ENCODE measurements around the gene PLXNA4.

The PLXNA4 gene

GRCh38 chr7:132321387-132321786 is 254.9 kb downstream of the PLXNA4 start:
- H3K27ac ChIP-seq (ENCODE audit: insufficient read depth, low read depth, low read length, poor library complexity, severe bottlenecking): no peak overlapping the region
- H3K36me3 ChIP-seq (ENCODE audit: control insufficient read depth, insufficient read depth, low read length): no peaks in the 10 kb centered on the region
- H3K4me1 ChIP-seq (ENCODE audit: control insufficient read depth, insufficient read depth, low read length): peaks cover 6% of the 10 kb centered on the region
- H3K27me3 ChIP-seq (ENCODE audit: control insufficient read depth, insufficient read depth, low read length, poor library complexity, severe bottlenecking): peaks cover 22% of the 10 kb centered on the region
- no peaks in the 10 kb centered on the region for H3K9me3 ChIP-seq (ENCODE audit: control insufficient read depth, low read length)
- WGBS, 2 experiments: 78 to 81% methylated on average over 6 of the region's 6 CpGs
- H3K4me3 ChIP-seq (ENCODE audit: insufficient read depth, low read depth, low read length): no peak overlapping the region

GRCh38 chr7:132319481-132319880 is 256.8 kb downstream of the PLXNA4 start:
- Histone ChIP-seq H3K9me3 (ENCODE audit: control insufficient read depth, low read length) (no peaks in the 10 kb centered on the region), H3K27ac (ENCODE audit: insufficient read depth, low read depth, low read length, poor library complexity, severe bottlenecking) (no peak overlapping the region), H3K4me3 (ENCODE audit: insufficient read depth, low read depth, low read length) (no peak overlapping the region), H3K36me3 (ENCODE audit: control insufficient read depth, insufficient read depth, low read length) (no peaks in the 10 kb centered on the region), H3K4me1 (ENCODE audit: control insufficient read depth, insufficient read depth, low read length) (peaks cover 6% of the 10 kb centered on the region), H3K27me3 (ENCODE audit: control insufficient read depth, insufficient read depth, low read length, poor library complexity, severe bottlenecking) (peaks cover 16% of the 10 kb centered on the region)
- 85 to 87% methylated on average over 6 of the region's 6 CpGs for whole genome bisulfite sequencing, 2 experiments

GRCh38 chr7:132318352-132319318 is 257.6 kb downstream of the PLXNA4 start:
- H3K27me3 ChIP-seq (ENCODE audit: control insufficient read depth, insufficient read depth, low read length, poor library complexity, severe bottlenecking): peaks cover 16% of the 10 kb centered on the region
- peaks cover 6% of the 10 kb centered on the region for H3K4me1 ChIP-seq (ENCODE audit: control insufficient read depth, insufficient read depth, low read length)
- H3K4me3 ChIP-seq (ENCODE audit: insufficient read depth, low read depth, low read length): no peak overlapping the region
- H3K9me3 ChIP-seq (ENCODE audit: control insufficient read depth, low read length): no peaks in the 10 kb centered on the region
- H3K36me3 ChIP-seq (ENCODE audit: control insufficient read depth, insufficient read depth, low read length): no peaks in the 10 kb centered on the region
- H3K27ac ChIP-seq (ENCODE audit: insufficient read depth, low read depth, low read length, poor library complexity, severe bottlenecking): no peak overlapping the region
- WGBS, 2 experiments: 18 to 19% methylated on average over 18 to 19 of the region's 20 CpGs

GRCh38 chr7:132317701-132318351 is 258.4 kb downstream of the PLXNA4 start:
- H3K27me3 ChIP-seq (ENCODE audit: control insufficient read depth, insufficient read depth, low read length, poor library complexity, severe bottlenecking): peaks cover 16% of the 10 kb centered on the region
- H3K4me3 ChIP-seq (ENCODE audit: insufficient read depth, low read depth, low read length): no peak overlapping the region
- H3K9me3 ChIP-seq (ENCODE audit: control insufficient read depth, low read length): no peaks in the 10 kb centered on the region
- no peaks in the 10 kb centered on the region for H3K36me3 ChIP-seq (ENCODE audit: control insufficient read depth, insufficient read depth, low read length)
- H3K4me1 ChIP-seq (ENCODE audit: control insufficient read depth, insufficient read depth, low read length): peaks cover 6% of the 10 kb centered on the region
- WGBS, 2 experiments: 88% methylated on average over 7 of the region's 7 CpGs
- no peak overlapping the region for H3K27ac ChIP-seq (ENCODE audit: insufficient read depth, low read depth, low read length, poor library complexity, severe bottlenecking)

GRCh38 chr7:132312531-132313055 is 263.7 kb downstream of the PLXNA4 start:
- no peak overlapping the region for H3K27ac ChIP-seq (ENCODE audit: insufficient read depth, low read depth, low read length, poor library complexity, severe bottlenecking)
- 94 to 97% methylated on average over 3 of the region's 4 CpGs for WGBS, 2 experiments

GRCh38 chr7:132311733-132312132 is 264.5 kb downstream of the PLXNA4 start:
- Histone ChIP-seq H3K9me3 (ENCODE audit: control insufficient read depth, low read length) (no peaks in the 10 kb centered on the region), H3K4me3 (ENCODE audit: insufficient read depth, low read depth, low read length) (no peak overlapping the region), H3K36me3 (ENCODE audit: control insufficient read depth, insufficient read depth, low read length) (no peaks in the 10 kb centered on the region), H3K27ac (ENCODE audit: insufficient read depth, low read depth, low read length, poor library complexity, severe bottlenecking) (no peak overlapping the region), H3K4me1 (ENCODE audit: control insufficient read depth, insufficient read depth, low read length) (no peaks in the 10 kb centered on the region), H3K27me3 (ENCODE audit: control insufficient read depth, insufficient read depth, low read length, poor library complexity, severe bottlenecking) (no peaks in the 10 kb centered on the region)
- 87 to 100% methylated on average over 1 to 2 of the region's 2 CpGs for WGBS, 2 experiments

More at GRCh38 chr7:132312531-132313055, 263.7 kb downstream of the PLXNA4 start:
- H3K27me3 ChIP-seq (ENCODE audit: control insufficient read depth, insufficient read depth, low read length, poor library complexity, severe bottlenecking): no peaks in the 10 kb centered on the region
- H3K9me3 ChIP-seq (ENCODE audit: control insufficient read depth, low read length): no peaks in the 10 kb centered on the region
- no peak overlapping the region for H3K4me3 ChIP-seq (ENCODE audit: insufficient read depth, low read depth, low read length)
- H3K4me1 ChIP-seq (ENCODE audit: control insufficient read depth, insufficient read depth, low read length): peaks cover under 1% of the 10 kb centered on the region
- no peaks in the 10 kb centered on the region for H3K36me3 ChIP-seq (ENCODE audit: control insufficient read depth, insufficient read depth, low read length)

GRCh38 chr7:132309102-132309805 is 267.0 kb downstream of the PLXNA4 start:
- Histone ChIP-seq H3K4me3 (ENCODE audit: insufficient read depth, low read depth, low read length) (no peak overlapping the region), H3K27me3 (ENCODE audit: control insufficient read depth, insufficient read depth, low read length, poor library complexity, severe bottlenecking) (no peaks in the 10 kb centered on the region), H3K4me1 (ENCODE audit: control insufficient read depth, insufficient read depth, low read length) (no peaks in the 10 kb centered on the region), H3K27ac (ENCODE audit: insufficient read depth, low read depth, low read length, poor library complexity, severe bottlenecking) (no peak overlapping the region), H3K36me3 (ENCODE audit: control insufficient read depth, insufficient read depth, low read length) (no peaks in the 10 kb centered on the region), H3K9me3 (ENCODE audit: control insufficient read depth, low read length) (no peaks in the 10 kb centered on the region)
- WGBS, 2 experiments: 88 to 90% methylated on average over 9 of the region's 9 CpGs

- no peaks in the 10 kb centered on the region for H3K27me3 ChIP-seq (ENCODE audit: control insufficient read depth, insufficient read depth, low read length, poor library complexity, severe bottlenecking)
Observed at GRCh38 chr7:132307465-132307864, 268.8 kb downstream of the PLXNA4 start.

GRCh38 chr7:132300599-132301277 is 275.5 kb downstream of the PLXNA4 start:
- Histone ChIP-seq H3K4me3 (ENCODE audit: insufficient read depth, low read depth, low read length) (no peak overlapping the region), H3K27ac (ENCODE audit: insufficient read depth, low read depth, low read length, poor library complexity, severe bottlenecking) (no peak overlapping the region), H3K36me3 (ENCODE audit: control insufficient read depth, insufficient read depth, low read length) (no peaks in the 10 kb centered on the region), H3K27me3 (ENCODE audit: control insufficient read depth, insufficient read depth, low read length, poor library complexity, severe bottlenecking) (no peaks in the 10 kb centered on the region), H3K4me1 (ENCODE audit: control insufficient read depth, insufficient read depth, low read length) (no peaks in the 10 kb centered on the region), H3K9me3 (ENCODE audit: control insufficient read depth, low read length) (no peaks in the 10 kb centered on the region)
- WGBS, 2 experiments: 80 to 81% methylated on average over 6 of the region's 6 CpGs

More at GRCh38 chr7:132307465-132307864, 268.8 kb downstream of the PLXNA4 start:
- Histone ChIP-seq H3K27ac (ENCODE audit: insufficient read depth, low read depth, low read length, poor library complexity, severe bottlenecking) (no peak overlapping the region), H3K9me3 (ENCODE audit: control insufficient read depth, low read length) (no peaks in the 10 kb centered on the region), H3K4me3 (ENCODE audit: insufficient read depth, low read depth, low read length) (no peak overlapping the region), H3K4me1 (ENCODE audit: control insufficient read depth, insufficient read depth, low read length) (no peaks in the 10 kb centered on the region), H3K36me3 (ENCODE audit: control insufficient read depth, insufficient read depth, low read length) (no peaks in the 10 kb centered on the region)
- WGBS, 2 experiments: 69 to 72% methylated on average over 7 of the region's 7 CpGs

Data from ectodermal cell (in vitro differentiated cells).